IPS-18a (cell line): Measurements from ENCODE around the gene FBLN5.

ENCODE experiments used
- H3K27ac ChIP-seq: one replicate; pipeline ENCODE4 v1.5.1; 2013; ENCODE audit warnings: low read length
- H3K27me3 ChIP-seq: one replicate; pipeline ENCODE4 v1.6.1; 2013; ENCODE audit warnings: mild to moderate bottlenecking, low read length; ENCODE audit not compliant: control insufficient read depth, insufficient read depth
- H3K36me3 ChIP-seq: one replicate; pipeline ENCODE4 v1.6.1; 2013; ENCODE audit warnings: low read depth, low read length; ENCODE audit not compliant: control insufficient read depth
- H3K4me1 ChIP-seq: one replicate; pipeline ENCODE4 v1.6.1; 2013; ENCODE audit warnings: low read depth, low read length; ENCODE audit not compliant: control insufficient read depth
- H3K4me3 ChIP-seq: one replicate; pipeline ENCODE4 v1.5.1; 2013; ENCODE audit warnings: low read length
- H3K9ac ChIP-seq: one replicate; pipeline ENCODE4 v1.6.1; 2013; ENCODE audit warnings: mild to moderate bottlenecking, low read length, moderate library complexity
- H3K9me3 ChIP-seq: one replicate; pipeline ENCODE4 v1.6.1; 2013; ENCODE audit warnings: low read depth, low read length; ENCODE audit not compliant: control insufficient read depth

FBLN5 gene

DNA sequence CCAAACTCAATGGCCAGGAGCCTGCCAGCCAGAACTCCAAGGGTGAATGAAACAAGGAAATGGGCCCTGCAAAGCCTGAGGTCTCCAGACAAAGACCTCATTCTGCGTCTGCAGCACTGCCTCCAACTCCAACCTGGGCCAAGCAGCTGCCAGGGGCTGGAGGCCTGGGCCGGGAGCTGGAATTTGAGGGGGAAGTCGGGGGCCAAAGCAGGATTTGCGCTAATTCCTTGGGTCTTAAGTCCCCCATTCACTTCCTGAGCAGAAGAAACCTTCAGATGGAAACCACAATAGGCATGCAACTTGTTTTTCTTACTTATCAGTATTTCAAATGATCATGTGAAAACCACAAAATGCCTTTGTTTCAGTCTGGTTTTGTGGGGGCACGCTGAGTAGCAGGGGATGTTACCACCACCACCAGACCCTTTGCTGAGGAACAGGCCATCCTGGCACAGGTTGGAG lies 57.2 kb downstream of the FBLN5 start:
- Histone ChIP-seq H3K9ac (no peak overlapping the region), H3K36me3 (no peaks in the 10 kb centered on the region), H3K9me3 (no peaks in the 10 kb centered on the region), H3K4me3 (no peak overlapping the region), H3K27ac (no peak overlapping the region), H3K4me1 (no peaks in the 10 kb centered on the region), H3K27me3 (no peaks in the 10 kb centered on the region)

GRCh38 chr14:91889477-91890211 lies 57.9 kb downstream of the FBLN5 start:
- Histone ChIP-seq H3K4me3 (no peak overlapping the region), H3K27me3 (no peaks in the 10 kb centered on the region), H3K27ac (no peak overlapping the region), H3K36me3 (no peaks in the 10 kb centered on the region), H3K9ac (no peak overlapping the region), H3K9me3 (no peaks in the 10 kb centered on the region), H3K4me1 (no peaks in the 10 kb centered on the region)

- H3K4me1 ChIP-seq: no peaks in the 10 kb centered on the region
- H3K36me3 ChIP-seq: no peaks in the 10 kb centered on the region
- H3K27me3 ChIP-seq: no peaks in the 10 kb centered on the region
- H3K4me3 ChIP-seq: no peak overlapping the region
- no peaks in the 10 kb centered on the region for H3K9me3 ChIP-seq
- H3K9ac ChIP-seq: no peak overlapping the region
- H3K27ac ChIP-seq: no peak overlapping the region
Measured at GRCh38 chr14:91888641-91889476, 58.6 kb downstream of the FBLN5 start.

DNA sequence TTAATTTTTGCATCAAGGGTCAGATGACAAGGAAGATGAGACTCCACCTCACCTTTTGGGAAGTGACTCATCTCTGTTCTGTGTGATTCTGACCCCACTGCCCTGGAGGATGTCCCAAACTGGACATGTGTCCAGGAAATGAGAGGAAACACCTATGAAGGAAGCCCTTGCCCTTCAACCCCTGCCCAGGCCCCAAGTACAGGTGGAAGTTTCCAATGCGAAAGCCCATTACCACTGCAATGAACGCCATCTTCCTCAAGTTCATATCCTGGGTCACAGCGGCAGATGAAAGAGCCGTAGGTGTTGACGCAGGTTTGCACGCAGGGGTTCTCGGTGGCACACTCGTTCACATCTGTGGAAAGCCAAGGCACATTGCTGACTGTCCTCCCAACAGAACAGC lies 60.5 kb downstream of the FBLN5 start:
- H3K9ac ChIP-seq: no peak overlapping the region
- no peaks in the 10 kb centered on the region for H3K36me3 ChIP-seq
- no peaks in the 10 kb centered on the region for H3K27me3 ChIP-seq
- no peak overlapping the region for H3K27ac ChIP-seq
- no peak overlapping the region for H3K4me3 ChIP-seq
- no peaks in the 10 kb centered on the region for H3K9me3 ChIP-seq
- H3K4me1 ChIP-seq: no peaks in the 10 kb centered on the region

- Histone ChIP-seq H3K4me1 (no peaks in the 10 kb centered on the region), H3K27me3 (no peaks in the 10 kb centered on the region), H3K36me3 (no peaks in the 10 kb centered on the region), H3K27ac (no peak overlapping the region), H3K4me3 (no peak overlapping the region), H3K9me3 (no peaks in the 10 kb centered on the region), H3K9ac (no peak overlapping the region)
Measured at GRCh38 chr14:91885839-91886238, 61.7 kb downstream of the FBLN5 start.

DNA sequence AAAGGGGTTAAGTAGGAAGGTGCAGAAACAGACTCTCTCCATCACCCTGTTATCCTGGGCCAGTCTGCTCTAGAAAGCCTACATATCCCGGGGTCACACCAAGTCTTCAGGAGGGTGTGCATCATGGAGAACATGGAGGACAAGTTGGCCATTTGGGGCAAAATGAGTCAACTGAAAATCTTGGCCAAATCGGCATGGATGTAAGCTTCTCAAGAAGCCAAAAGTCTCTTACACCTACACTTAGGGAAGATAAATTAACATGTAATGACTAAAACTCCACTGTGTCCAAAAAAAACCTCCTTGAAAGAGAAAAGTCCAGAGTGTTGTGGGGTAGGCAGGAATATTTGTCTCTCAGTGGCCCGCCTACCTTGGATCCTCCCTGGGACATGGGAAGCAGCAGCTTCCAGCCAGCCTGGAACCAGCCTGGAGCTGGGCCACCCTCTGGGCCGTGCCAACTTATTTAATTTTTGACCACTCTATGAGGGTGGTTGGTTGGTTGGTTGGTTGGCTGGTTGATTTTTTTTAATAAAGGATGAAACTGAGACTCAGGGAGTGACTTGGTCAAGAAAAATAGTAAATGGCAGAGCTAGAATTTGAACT lies 62.3 kb downstream of the FBLN5 start:
- Histone ChIP-seq H3K9me3 (no peaks in the 10 kb centered on the region), H3K9ac (no peak overlapping the region), H3K36me3 (no peaks in the 10 kb centered on the region), H3K27me3 (no peaks in the 10 kb centered on the region), H3K4me3 (no peak overlapping the region), H3K4me1 (no peaks in the 10 kb centered on the region), H3K27ac (no peak overlapping the region)

DNA sequence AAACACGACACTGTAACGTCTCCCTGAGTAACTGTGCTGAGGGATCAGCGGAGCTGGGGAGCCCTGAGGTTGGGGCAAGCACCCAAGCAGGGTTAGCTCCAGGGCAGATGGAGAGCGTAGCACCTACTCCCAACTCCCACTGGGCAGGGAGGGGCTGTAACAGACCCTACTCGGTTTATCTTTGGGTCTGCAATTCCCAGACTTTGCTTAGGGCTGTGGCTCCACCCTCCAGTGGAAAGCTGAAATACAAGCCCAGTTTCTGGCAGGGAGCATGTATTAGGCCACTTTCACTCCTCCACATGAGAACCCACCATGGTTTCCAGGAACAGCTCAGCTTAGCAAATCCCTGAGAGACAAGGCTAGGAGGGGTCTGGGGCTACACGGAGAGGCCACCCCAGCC lies 62.8 kb downstream of the FBLN5 start:
- Histone ChIP-seq H3K27me3 (no peaks in the 10 kb centered on the region), H3K27ac (no peak overlapping the region), H3K4me3 (no peak overlapping the region)

GRCh38 chr14:91883753-91884152 lies 63.7 kb downstream of the FBLN5 start:
- Histone ChIP-seq H3K4me3 (no peak overlapping the region), H3K27ac (no peak overlapping the region), H3K9ac (no peak overlapping the region), H3K4me1 (no peaks in the 10 kb centered on the region), H3K27me3 (no peaks in the 10 kb centered on the region), H3K9me3 (no peaks in the 10 kb centered on the region), H3K36me3 (no peaks in the 10 kb centered on the region)

More for the DNA sequence above, 62.8 kb downstream of the FBLN5 start:
- no peaks in the 10 kb centered on the region for H3K4me1 ChIP-seq
- H3K36me3 ChIP-seq: no peaks in the 10 kb centered on the region
- no peaks in the 10 kb centered on the region for H3K9me3 ChIP-seq
- no peak overlapping the region for H3K9ac ChIP-seq

GRCh38 chr14:91882776-91883175 lies 64.7 kb downstream of the FBLN5 start:
- Histone ChIP-seq H3K4me3 (no peak overlapping the region), H3K36me3 (no peaks in the 10 kb centered on the region)

GRCh38 chr14:91882369-91882768 lies 65.1 kb downstream of the FBLN5 start:
- Histone ChIP-seq H3K9ac (no peak overlapping the region), H3K4me1 (no peaks in the 10 kb centered on the region), H3K27ac (no peak overlapping the region), H3K9me3 (no peaks in the 10 kb centered on the region), H3K36me3 (no peaks in the 10 kb centered on the region), H3K4me3 (no peak overlapping the region), H3K27me3 (no peaks in the 10 kb centered on the region)

More at GRCh38 chr14:91882776-91883175, 64.7 kb downstream of the FBLN5 start:
- H3K4me1 ChIP-seq: no peaks in the 10 kb centered on the region
- H3K9me3 ChIP-seq: no peaks in the 10 kb centered on the region
- no peak overlapping the region for H3K27ac ChIP-seq
- no peak overlapping the region for H3K9ac ChIP-seq
- no peaks in the 10 kb centered on the region for H3K27me3 ChIP-seq

GRCh38 chr14:91879196-91879595 lies 68.3 kb downstream of the FBLN5 start:
- Histone ChIP-seq H3K4me1 (no peaks in the 10 kb centered on the region), H3K27ac (no peak overlapping the region), H3K27me3 (no peaks in the 10 kb centered on the region), H3K9ac (no peak overlapping the region), H3K9me3 (no peaks in the 10 kb centered on the region), H3K4me3 (no peak overlapping the region), H3K36me3 (no peaks in the 10 kb centered on the region)
